UCSD-AML1 (cell line): ENCODE results near the gene KCNC4.

Source experiments
- DNase-seq: peaks from one replicate; lab custom pipeline; 2025; ENCODE audit not compliant: unreplicated experiment; lab: John Stamatoyannopoulos, UW

Gene KCNC4

DNA sequence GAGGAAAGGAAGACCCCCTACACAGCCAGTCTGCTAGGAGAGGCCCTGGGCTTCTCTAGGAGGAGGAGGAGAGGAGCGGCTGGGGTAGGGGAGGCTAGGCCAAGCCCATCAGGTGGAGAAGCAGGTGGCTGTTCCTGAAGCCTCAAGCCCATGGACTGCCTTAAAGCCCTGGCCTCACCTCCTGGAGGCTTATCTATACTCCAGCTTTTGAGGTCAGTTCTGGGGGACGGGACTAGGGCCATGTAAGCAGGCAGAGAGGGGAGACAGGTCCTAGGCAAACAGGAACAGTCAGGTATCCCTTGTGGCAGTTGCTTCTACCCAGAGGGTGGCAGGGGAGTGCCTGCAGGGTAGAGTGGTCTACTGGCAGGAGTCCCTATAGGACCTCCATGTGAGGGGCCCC, 40.6 kb downstream of the KCNC4 start:
- DNase-seq = no peak

DNA sequence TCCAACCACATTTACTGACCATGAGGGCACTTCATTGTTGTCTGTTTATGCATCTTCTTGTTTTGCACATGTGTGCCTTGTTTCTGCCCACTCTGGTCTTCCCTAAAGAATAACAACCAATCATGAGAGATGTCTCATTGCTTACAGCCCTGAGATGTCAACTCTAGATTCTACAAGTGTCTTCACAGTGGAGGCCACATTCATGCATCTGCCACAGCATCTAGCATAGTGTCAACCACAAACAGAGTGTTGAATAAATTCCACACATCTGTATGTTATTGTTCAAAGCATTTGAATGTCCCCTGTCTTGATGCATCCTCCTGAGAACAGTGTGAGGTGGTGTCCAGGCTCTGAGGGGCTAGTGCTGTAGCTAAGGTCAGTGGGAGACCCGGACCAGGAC, 43.1 kb downstream of the KCNC4 start:
- no peak for DNase-seq

DNA sequence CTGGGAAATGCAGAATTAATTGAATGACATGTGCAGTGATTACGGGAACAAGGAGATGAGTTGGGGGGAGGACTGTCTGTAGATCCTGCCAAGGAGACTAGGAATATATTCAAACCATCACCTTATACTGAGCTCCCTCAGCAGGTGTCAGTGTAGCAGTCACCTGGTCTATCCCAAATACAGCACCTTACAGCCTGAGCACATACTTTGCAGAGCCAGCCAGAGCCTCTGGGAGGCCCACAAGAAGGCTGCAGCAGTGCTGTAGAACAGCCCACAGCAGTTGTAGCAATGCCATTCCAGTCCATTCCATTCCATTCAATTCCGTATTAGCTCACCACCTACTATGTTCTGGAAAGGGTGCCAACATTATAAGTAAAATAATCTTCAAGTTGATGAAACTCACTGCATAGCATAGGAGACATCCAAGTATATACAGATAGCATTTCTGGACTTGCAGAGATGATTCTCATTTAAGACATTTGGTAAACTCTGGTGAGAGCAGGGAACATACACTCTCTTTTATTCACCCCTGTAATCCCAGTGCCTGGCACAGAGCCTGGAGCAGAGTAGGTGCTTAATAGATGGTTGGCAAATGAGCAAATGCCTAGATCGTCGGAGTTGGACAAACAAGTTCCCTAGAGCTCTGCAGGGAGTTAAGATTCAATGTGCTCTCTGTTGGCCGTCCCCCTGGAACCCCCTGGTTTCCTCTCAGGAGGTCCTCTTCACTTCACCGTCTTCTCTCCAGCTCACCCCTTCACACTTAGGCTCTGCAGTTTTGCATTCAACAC, 44.7 kb downstream of the KCNC4 start:
- no peak for DNase-seq

DNA sequence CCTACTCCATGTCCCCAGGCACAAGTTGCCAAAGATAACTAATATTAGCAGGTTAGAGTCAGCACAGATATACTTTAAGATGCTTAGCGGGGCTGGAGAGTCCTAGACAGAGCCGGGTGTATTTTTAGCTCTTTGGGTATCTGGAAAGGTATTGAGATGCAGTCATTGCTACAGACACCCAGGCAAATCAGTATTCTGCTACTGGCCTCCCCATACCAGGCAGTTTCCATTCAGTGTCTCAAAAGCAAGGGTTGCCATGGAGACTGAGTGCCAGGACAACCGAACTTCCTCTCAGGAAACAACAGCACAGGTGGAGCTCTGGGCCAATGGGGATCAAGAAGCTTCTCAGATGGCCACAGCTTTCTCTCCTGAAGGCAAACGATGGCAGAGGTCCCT, 45.3 kb downstream of the KCNC4 start:
- no peak for DNase-seq

DNA sequence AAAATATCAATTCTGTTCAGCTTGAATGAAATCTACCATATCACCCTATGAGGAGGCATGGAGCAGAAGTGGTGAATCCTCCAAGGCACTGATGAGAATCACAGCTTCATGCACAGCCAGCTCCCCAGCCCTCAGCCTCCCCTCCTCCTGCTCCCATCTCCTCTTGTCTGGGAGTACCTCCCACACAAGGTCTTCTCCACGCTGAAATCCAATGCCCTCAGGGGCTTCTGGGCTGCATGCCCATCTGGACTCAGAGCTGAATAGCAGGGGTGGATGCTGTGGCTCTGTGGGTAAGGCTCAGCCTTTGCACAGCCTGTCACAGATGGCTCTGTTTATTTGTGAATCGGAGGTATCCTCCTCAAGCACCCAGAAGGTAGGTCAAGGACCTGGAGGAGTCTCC, 48.6 kb downstream of the KCNC4 start:
- no peak for DNase-seq

DNA sequence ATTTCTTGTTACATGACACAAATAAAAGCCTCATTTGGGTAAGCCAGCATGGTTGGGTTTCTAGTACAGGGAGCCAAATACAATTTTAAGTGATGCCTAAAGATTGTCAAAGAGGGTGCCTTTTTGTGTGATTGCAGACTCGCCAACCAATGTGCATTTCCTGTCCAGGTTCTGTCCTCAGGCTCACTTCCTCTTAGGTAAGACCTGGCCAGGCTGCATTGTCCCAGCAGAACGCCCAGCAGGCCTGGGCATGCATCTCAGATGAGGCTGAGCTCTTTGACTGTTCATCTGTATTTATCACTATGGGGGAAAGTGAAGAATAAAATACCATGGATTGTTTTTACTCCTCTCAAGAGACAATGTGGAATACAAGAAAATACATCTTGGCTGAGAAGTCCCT, 49.7 kb downstream of the KCNC4 start:
- no peak for DNase-seq
